ENCODE measurements around the gene KIF1C.

- TF ChIP-seq CTCF (IDR thresholded peaks at IDR 0.05 in 2 of 3, conservative IDR thresholded peaks at IDR 0.05 in 1 of 3; ENCODE audit: insufficient read depth in 2 of 3, low read depth in 1 of 3, low read length in 3 of 3) (no peak), SAP30 (IDR thresholded peaks at IDR 0.05; ENCODE audit: borderline replicate concordance, insufficient read depth, low read depth, low read length, poor library complexity, severe bottlenecking) (no peak), POLR2A (conservative IDR thresholded peaks at IDR 0.05) (no peak), SMARCC2 (IDR thresholded peaks at IDR 0.05; ENCODE audit: low read depth) (no peak)
These were observed 36.9 kb downstream of the KIF1C start for GRCh38 chr17:5034651-5035050.

Measured in K562 (cell line).